ENCODE data around the gene KCNIP4.

The KCNIP4 gene

GRCh38 chr4:21198683-21199082 lies 749.9 kb downstream of the KCNIP4 start:
- DNase-seq (ENCODE audit: low read depth in 1 of 2, low spot score in 1 of 2): no peak
- TF ChIP-seq POLR2AphosphoS5 (IDR thresholded peaks at IDR 0.05; ENCODE audit: low read depth) (no peak), CTCF (IDR thresholded peaks at IDR 0.05; ENCODE audit: insufficient read depth, low read length) (no peak), SPI1 (IDR thresholded peaks at IDR 0.05; ENCODE audit: borderline replicate concordance, low read depth) (no peak), GABPA (IDR thresholded peaks at IDR 0.05; ENCODE audit: low read depth) (no peak)
- TF ChIP-seq, protein P1, sequence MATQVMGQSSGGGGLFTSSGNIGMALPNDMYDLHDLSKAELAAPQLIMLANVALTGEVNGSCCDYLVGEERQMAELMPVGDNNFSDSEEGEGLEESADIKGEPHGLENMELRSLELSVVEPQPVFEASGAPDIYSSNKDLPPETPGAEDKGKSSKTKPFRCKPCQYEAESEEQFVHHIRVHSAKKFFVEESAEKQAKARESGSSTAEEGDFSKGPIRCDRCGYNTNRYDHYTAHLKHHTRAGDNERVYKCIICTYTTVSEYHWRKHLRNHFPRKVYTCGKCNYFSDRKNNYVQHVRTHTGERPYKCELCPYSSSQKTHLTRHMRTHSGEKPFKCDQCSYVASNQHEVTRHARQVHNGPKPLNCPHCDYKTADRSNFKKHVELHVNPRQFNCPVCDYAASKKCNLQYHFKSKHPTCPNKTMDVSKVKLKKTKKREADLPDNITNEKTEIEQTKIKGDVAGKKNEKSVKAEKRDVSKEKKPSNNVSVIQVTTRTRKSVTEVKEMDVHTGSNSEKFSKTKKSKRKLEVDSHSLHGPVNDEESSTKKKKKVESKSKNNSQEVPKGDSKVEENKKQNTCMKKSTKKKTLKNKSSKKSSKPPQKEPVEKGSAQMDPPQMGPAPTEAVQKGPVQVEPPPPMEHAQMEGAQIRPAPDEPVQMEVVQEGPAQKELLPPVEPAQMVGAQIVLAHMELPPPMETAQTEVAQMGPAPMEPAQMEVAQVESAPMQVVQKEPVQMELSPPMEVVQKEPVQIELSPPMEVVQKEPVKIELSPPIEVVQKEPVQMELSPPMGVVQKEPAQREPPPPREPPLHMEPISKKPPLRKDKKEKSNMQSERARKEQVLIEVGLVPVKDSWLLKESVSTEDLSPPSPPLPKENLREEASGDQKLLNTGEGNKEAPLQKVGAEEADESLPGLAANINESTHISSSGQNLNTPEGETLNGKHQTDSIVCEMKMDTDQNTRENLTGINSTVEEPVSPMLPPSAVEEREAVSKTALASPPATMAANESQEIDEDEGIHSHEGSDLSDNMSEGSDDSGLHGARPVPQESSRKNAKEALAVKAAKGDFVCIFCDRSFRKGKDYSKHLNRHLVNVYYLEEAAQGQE (IDR thresholded peaks at IDR 0.05; ENCODE audit: insufficient replicate concordance, low read depth): no peak
- H3K4me3 ChIP-seq (replicated peaks; ENCODE audit: insufficient read depth, low read length): no peak overlapping the region

DNA sequence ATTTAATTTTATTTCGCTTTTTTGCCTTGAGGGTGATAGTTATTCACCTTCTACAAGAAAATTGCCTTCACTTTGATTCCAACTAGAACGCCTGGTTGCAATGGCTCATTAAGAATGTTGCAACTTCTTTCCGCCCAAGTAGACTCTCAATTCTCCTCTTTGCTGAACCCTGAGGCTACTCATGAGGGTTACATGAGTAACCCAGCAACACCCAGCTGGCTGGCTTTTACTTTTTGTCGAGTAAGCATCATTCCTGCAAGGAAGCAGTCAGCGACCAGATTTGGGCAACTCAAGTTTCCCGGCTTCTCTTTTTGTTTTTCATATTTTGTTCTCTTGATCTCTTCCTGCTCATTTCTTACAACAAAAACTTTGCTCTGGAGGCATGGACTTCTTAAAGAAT lies 752.9 kb downstream of the KCNIP4 start:
- Histone ChIP-seq H3K27ac (replicated peaks) (no peak overlapping the region), H3K4me3 (replicated peaks; ENCODE audit: insufficient read depth, low read length) (no peak overlapping the region), H3K27me3 (ENCODE audit: insufficient read depth, poor library complexity, severe bottlenecking) (no peaks in the 10 kb centered on the region)
- TF ChIP-seq CTCF (IDR thresholded peaks at IDR 0.05; ENCODE audit: insufficient read depth, low read length): no peak
- no peak for TF ChIP-seq GABPA (IDR thresholded peaks at IDR 0.05; ENCODE audit: low read depth)
- no peak for TF ChIP-seq POLR2AphosphoS5 (IDR thresholded peaks at IDR 0.05; ENCODE audit: low read depth)
- TF ChIP-seq SPI1 (IDR thresholded peaks at IDR 0.05; ENCODE audit: borderline replicate concordance, low read depth): no peak
- TF ChIP-seq, protein P1 (IDR thresholded peaks at IDR 0.05; ENCODE audit: insufficient replicate concordance, low read depth): no peak
- DNase-seq (ENCODE audit: low read depth in 1 of 2, low spot score in 1 of 2): no peak

More at GRCh38 chr4:21198683-21199082, 749.9 kb downstream of the KCNIP4 start:
- H3K27ac ChIP-seq (replicated peaks): no peak overlapping the region
- H3K27me3 ChIP-seq (ENCODE audit: insufficient read depth, poor library complexity, severe bottlenecking): no peaks in the 10 kb centered on the region

DNA sequence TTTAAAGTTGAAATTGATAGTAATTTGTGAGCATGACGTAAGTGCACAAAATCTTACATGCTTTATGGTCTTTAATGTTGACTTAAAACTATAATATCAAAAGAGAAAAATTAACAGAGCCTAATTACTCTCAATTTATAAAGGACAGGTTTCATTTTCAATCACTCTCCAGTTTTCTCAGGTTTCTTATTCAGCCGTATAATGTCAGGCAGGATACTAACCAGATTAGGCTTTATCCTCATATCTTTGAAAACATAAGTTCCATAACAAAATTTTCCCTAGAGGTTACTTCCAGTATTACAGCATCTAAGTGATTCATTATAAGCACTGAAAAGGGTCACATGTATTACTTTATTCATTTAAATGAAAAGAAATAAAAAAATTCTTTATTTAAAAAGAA lies 756.2 kb downstream of the KCNIP4 start:
- Histone ChIP-seq H3K27me3 (ENCODE audit: insufficient read depth, poor library complexity, severe bottlenecking) (no peaks in the 10 kb centered on the region), H3K27ac (replicated peaks) (no peak overlapping the region), H3K4me3 (replicated peaks; ENCODE audit: insufficient read depth, low read length) (no peak overlapping the region)
- TF ChIP-seq SPI1 (IDR thresholded peaks at IDR 0.05; ENCODE audit: borderline replicate concordance, low read depth): no peak
- no peak for TF ChIP-seq POLR2AphosphoS5 (IDR thresholded peaks at IDR 0.05; ENCODE audit: low read depth)
- TF ChIP-seq GABPA (IDR thresholded peaks at IDR 0.05; ENCODE audit: low read depth): no peak
- no peak for DNase-seq (ENCODE audit: low read depth in 1 of 2, low spot score in 1 of 2)

GRCh38 chr4:21191317-21191716 lies 757.3 kb downstream of the KCNIP4 start:
- no peak for TF ChIP-seq CTCF (IDR thresholded peaks at IDR 0.05; ENCODE audit: insufficient read depth, low read length)
- Histone ChIP-seq H3K27ac (replicated peaks) (no peak overlapping the region), H3K4me3 (replicated peaks; ENCODE audit: insufficient read depth, low read length) (no peak overlapping the region), H3K27me3 (ENCODE audit: insufficient read depth, poor library complexity, severe bottlenecking) (no peaks in the 10 kb centered on the region)
- DNase-seq (ENCODE audit: low read depth in 1 of 2, low spot score in 1 of 2): no peak

Measured in HL-60 (cell line).